Activated T-helper 1 cell treated with anti-CD3 and anti-CD28 coated beads, Interleukin-2, amount 50 U/mL, for 16 hours (primary cell): ENCODE data around the gene COL9A3.

Source experiments
- DNase-seq, 2 donors: peaks; one replicate each; pipeline ENCODE4 v3.0.0-alpha.2; 2020; ENCODE audit warnings: low read depth in 1 of 2, low spot score in 1 of 2

Gene COL9A3

GRCh38 chr20:62816884-62817873 is at the start of gene COL9A3:
TSS of gene COL9A3 (plus strand) at chr20:62817050. CDS start at chr20:62817065, 15 bp downstream.
- no peak for DNase-seq

GRCh38 chr20:62768234-62768546 is 48.7 kb upstream of the COL9A3 start:
- DNase-seq = no peak

- no peak for DNase-seq
Observed at GRCh38 chr20:62768551-62769287, 48.1 kb upstream of the COL9A3 start.

GRCh38 chr20:62769346-62770071 is 47.3 kb upstream of the COL9A3 start:
- no peak for DNase-seq

DNA sequence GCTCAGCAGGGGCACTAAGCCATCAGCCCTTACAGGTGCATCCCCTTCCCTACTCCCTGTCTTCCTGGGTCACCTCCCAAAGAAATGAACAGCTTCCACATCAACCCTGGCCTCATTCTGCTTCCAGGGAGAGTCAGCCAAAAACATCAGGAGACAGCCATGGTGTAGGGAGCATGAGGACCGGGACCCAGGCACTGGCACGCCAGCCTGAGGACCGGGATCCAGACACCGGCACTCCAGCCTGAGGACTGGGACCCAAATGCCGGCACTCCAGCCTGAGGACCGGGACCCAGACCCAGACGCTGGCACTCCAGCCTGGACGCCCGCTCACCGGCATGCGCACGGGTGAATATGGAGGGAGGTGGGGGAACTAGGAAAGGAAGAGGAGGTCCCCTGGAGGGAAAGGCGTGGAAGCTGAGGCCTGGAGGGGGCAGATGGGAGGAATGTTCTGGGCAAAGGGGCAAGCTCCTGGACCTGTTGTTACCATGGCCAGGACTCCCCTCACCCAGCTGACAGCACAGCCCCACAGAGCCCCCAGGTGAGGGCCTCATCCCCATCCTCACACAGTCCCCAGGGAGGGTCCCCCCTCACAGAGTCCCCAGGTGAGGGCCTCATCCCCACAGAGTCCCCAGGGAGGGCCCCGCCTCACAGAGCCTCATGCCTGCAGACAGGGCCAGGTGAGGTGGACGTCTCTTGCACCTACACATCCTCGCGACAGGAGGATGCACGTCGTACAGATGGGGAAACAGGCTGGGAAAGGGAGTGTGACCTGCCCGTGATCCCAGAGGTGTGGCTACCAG is 46.5 kb upstream of the COL9A3 start:
- DNase-seq = no peak

DNA sequence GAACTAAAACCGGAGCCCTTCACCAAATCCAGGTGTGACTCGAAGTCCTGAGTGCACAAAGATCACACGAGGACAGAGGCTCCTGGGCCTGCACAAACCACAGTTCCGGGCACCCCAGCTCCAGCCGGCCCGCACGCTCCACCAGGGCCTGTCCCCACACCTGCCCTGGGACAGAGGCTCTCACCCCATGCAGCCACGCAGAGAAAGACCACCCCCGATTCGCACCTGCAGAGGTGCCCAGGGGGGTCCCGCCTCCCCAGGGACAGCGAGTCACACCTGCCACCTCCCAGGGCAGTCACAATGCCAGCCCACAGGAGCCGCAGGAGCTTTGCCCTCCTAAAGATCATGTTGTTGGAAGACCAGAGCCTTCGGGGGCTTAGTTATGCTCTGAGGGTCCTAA is 45.9 kb upstream of the COL9A3 start:
- DNase-seq = no peak

GRCh38 chr20:62771396-62772102 is 45.3 kb upstream of the COL9A3 start:
- DNase-seq = no peak

DNA sequence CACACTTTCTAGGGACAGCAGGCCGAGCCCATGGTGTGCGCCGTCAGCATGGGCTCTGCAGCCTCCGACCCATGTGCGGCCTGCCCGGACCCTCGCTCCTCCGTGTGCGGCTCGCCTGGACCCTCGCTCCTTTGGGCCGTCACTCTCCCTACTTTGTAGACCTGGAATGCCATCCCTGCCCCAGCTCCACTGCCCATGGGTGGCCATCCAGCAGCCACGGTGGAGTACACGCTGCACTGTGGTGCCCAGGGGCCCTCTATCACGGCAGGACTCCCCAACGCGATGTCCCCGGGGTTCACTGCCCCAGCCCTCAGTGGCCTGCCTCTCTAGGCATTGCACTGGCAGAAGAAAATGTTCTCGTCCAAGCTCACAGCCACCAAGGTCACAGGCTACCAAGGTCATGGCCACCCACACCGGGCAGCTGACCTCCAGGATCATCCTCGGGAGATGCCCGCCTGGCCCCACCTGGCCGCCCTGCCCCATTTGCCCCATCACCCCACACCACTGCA is 44.7 kb upstream of the COL9A3 start:
- DNase-seq = no peak

DNA sequence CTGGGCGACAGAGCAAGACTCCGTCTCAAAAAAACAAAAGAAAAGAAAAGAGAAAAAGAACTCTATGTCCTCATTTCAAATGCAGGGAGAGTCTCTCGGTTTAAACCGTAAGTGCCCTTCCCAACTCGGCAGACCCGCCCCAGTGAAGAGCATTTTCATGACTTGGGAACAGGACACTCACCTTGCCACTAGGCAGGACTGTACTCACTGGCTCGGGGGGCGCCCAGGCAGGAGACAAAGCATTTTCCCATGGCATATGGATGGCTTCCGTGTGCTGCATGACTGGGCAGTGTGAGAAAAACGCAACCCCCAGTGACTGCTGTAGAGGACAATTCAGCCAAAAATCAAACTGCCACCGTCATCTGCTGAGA is 44.2 kb upstream of the COL9A3 start:
- DNase-seq = no peak

- no peak for DNase-seq
Observed at GRCh38 chr20:62772990-62773844, 43.6 kb upstream of the COL9A3 start.

- DNase-seq = no peak
Observed at GRCh38 chr20:62773845-62774714, 42.8 kb upstream of the COL9A3 start.

GRCh38 chr20:62774762-62775161 is 42.1 kb upstream of the COL9A3 start:
- DNase-seq = no peak

- no peak for DNase-seq
Observed at GRCh38 chr20:62775206-62775605, 41.6 kb upstream of the COL9A3 start.

GRCh38 chr20:62776035-62776691 is 40.7 kb upstream of the COL9A3 start:
- DNase-seq = no peak

DNA sequence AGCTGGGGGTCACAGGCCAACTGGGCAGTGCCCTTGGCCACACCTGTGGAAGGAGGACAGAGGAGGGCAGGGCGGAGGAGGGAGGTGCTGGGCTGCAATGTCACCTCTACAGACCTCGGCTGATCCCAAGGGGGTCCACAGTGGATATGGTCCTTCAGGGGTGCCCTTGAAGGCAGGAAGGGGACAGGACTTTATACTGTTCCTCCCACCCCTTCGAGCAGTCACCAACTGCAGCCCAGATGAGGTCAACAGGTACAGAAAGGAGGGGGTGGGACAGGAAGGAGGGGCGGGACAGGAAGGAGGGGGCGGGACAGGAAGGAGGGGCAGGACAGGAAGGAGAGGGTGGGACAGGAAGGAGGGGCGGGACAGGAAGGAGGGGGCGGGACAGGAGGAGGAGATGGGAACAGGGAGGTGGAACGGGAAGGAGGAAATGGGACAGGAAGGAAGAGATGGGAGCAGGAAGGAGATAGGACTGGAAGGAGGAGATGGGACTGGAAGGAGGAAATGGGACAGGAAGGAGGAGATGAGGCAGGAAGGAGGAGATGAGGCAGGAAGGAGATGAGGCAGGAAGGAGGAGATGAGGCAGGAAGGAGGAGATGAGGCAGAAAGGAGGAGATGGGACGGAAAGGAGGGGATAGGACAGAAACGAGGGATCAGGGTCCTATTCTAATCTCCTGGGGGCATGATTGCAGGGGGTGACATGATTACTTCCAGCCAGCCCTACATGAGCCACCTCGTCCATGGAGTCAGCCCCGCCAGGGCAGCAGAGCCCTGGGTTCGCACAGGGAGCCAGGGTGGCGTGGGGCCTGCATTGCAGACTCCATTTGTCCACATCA is 39.9 kb upstream of the COL9A3 start:
- peak in 1 of 2 donors; percentile 40 for DNase-seq

DNA sequence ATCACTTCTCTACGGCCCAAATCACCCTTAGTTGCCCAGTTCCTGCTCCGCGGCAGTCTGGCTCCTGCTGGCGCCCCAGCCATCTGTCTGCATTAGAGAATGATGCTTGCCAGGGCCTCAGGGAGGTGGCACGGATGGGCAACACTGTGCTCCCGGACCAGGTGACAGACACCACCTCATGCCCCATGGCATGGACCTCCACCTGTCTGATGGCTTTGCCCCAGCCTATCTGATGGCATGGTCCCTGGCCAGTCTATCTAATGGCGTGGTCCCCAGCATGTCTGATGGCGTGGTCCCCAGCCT is 39.4 kb upstream of the COL9A3 start:
- no peak for DNase-seq

DNA sequence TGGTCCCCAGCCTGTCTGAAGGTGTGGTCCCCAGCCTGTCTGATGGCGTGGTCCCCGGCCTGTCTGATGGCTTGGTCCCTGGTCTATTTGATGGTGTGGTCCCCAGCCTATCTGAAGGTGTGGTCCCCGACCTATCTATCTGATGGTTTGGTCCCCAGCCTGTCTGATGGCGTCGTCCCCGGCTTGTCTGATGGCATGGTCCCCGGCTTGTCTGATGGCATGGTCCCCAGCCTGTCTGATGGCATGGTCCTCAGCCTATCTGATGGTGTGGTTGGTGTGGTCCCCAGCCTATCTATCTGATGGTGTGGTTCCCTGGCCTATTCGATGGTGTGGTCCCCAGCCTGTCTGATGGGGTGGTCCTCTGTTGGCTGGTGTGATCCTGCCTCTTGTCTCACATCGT is 38.8 kb upstream of the COL9A3 start:
- no peak for DNase-seq
